ENCODE results near the gene OGFOD1.
A peak's percentile ranks its signal among the peaks of the same experiment; 100 is the strongest.

The OGFOD1 gene

DNA sequence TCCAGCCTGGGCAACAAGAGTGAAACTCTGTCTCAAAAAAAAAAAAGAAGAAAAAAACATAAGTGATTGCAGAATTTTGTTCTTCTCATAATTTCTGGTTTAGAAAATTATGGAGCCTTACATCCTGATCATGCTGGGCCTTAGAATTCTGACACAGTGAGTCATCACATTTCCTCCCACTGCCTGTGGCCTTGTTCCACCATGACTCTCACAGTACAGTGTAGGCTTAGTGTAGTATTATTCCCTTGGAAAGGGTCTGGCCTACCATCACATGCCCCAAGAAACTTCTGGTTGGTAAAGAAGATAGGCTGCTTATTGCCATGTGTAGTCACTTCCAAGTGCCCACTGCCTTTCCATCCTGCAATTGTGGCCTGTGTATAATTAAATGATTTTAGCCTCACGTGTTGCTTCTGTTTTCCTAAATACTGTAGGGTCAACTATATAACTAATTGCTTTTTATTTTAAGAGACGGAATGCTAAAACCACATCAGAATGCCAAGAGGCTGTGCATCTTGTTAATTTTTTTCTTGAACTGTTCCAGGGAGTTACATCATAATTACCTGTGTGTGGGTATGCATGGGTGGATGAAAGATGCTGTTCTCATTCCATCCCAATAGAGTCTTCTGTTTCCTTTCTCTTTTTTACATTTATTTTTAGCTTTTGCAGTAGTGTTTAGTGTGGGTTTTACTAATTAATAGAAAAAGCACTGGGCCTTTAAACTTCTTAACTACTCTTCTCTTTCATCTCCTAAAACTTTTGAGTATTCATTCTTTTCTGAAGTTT lies 25.9 kb downstream of the OGFOD1 start:
- peak; percentile 91 for DNase-seq (ENCODE audit: low read depth)
- TF ChIP-seq, protein P1, sequence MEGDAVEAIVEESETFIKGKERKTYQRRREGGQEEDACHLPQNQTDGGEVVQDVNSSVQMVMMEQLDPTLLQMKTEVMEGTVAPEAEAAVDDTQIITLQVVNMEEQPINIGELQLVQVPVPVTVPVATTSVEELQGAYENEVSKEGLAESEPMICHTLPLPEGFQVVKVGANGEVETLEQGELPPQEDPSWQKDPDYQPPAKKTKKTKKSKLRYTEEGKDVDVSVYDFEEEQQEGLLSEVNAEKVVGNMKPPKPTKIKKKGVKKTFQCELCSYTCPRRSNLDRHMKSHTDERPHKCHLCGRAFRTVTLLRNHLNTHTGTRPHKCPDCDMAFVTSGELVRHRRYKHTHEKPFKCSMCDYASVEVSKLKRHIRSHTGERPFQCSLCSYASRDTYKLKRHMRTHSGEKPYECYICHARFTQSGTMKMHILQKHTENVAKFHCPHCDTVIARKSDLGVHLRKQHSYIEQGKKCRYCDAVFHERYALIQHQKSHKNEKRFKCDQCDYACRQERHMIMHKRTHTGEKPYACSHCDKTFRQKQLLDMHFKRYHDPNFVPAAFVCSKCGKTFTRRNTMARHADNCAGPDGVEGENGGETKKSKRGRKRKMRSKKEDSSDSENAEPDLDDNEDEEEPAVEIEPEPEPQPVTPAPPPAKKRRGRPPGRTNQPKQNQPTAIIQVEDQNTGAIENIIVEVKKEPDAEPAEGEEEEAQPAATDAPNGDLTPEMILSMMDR (conservative IDR thresholded peaks at IDR 0.05; ENCODE audit: control insufficient read depth, insufficient read depth, low read depth, low read length) = no peak
- no peak overlapping the region for H3K4me3 ChIP-seq (ENCODE audit: control insufficient read depth, low read depth, low read length)

DNA sequence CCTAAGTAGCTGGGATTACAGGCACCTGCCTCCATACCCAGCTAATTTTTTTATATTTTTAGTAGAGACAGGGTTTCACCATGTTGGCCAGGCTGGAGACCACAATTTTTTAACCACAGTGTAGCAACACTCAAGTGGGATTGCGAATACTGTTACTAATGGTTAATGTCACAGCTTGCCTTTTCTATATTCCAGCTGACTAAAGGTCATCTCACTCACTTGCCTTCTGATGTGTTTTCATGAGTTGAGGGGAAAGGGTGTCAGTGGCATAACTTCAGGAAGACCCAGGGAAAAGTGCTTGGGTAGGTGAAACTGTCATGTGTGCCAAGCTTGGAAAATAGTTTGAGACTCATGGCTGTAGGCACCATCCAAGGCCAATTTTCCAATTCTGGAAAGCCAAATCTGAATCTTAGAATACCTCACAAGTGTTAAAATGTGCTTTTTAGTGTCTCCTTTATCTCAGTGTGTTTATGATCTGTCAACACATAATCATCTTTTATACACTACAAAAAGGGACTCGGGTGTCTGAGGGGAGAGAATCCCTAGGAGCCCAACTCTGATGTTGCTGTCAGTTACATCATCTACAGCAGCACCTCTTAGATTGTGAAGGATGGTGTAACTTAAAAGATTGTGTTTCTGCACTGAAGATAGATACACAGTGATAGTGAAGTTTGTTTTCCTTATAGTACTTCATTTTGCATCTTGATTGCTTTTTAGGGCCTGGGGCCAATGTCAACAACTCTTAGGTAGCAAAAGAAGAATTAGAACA lies 27.1 kb downstream of the OGFOD1 start:
- TF ChIP-seq, protein P1 (conservative IDR thresholded peaks at IDR 0.05; ENCODE audit: control insufficient read depth, insufficient read depth, low read depth, low read length) = no peak
- peak; percentile 12 for DNase-seq (ENCODE audit: low read depth)

DNA sequence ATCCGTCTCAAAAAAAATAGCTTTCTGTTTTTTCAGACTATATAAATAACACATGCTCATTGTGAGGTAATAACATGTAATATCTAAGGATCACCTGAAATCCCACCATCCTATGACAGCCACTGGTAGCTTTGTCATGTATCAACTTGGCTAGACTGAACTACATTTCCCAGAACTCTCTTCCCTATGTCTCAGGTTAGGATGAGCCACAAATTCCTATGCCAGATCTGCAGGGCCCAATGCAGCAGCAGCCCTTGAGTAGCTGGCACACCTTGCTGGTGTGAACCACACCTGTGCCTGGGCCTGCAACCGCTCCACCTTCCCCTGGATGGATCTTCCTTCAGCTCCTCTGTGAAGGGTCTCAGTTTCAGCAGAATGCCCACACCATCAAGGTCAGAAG lies 28.1 kb downstream of the OGFOD1 start:
- TF ChIP-seq, protein P1 (conservative IDR thresholded peaks at IDR 0.05; ENCODE audit: control insufficient read depth, insufficient read depth, low read depth, low read length) = no peak
- no peak for DNase-seq (ENCODE audit: low read depth)
- no peak overlapping the region for H3K4me3 ChIP-seq (ENCODE audit: control insufficient read depth, low read depth, low read length)

More for the DNA sequence above, 27.1 kb downstream of the OGFOD1 start:
- no peak overlapping the region for H3K4me3 ChIP-seq (ENCODE audit: control insufficient read depth, low read depth, low read length)

- no peak overlapping the region for H3K4me3 ChIP-seq (ENCODE audit: control insufficient read depth, low read depth, low read length)
- TF ChIP-seq, protein P1 (conservative IDR thresholded peaks at IDR 0.05; ENCODE audit: control insufficient read depth, insufficient read depth, low read depth, low read length) = no peak
- DNase-seq (ENCODE audit: low read depth) = peak; percentile 48
These were observed 29.6 kb downstream of the OGFOD1 start for GRCh38 chr16:56480776-56481467.

GRCh38 chr16:56481468-56482122 lies 30.2 kb downstream of the OGFOD1 start:
- TF ChIP-seq, protein P1 (conservative IDR thresholded peaks at IDR 0.05; ENCODE audit: control insufficient read depth, insufficient read depth, low read depth, low read length) = no peak
- peak; percentile 55 for DNase-seq (ENCODE audit: low read depth)
- no peak overlapping the region for H3K4me3 ChIP-seq (ENCODE audit: control insufficient read depth, low read depth, low read length)

DNA sequence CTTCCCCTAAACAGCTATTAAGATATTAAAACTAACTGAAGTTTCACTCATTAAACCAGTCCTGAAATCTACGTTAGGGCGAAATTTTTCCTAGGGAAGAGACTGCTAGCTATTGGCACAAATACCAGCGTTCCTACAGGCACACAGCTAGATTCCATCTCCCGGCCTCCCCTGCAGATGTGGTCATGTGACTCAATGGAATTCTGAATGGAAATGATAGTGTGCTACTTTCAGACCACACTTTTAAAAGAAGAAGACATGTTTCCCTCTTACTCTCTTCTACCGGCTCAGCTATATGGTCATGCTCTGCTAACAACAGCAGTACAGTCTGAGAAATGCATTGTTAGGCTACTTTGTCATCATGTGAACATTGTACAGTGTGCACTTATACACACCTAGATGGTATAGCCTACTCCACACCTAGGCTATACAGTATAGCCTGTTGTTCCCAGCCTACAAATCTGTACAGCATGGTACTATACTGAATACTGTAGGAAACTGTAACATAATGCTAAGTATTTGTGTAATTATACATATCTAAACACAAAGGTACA lies 31.4 kb downstream of the OGFOD1 start:
- TF ChIP-seq, protein P1 (conservative IDR thresholded peaks at IDR 0.05; ENCODE audit: control insufficient read depth, insufficient read depth, low read depth, low read length) = no peak
- no peak for DNase-seq (ENCODE audit: low read depth)
- no peak overlapping the region for H3K4me3 ChIP-seq (ENCODE audit: control insufficient read depth, low read depth, low read length)

All from fibroblast of mammary gland (primary cell).